GM12875 (cell line): Measurements from ENCODE around the gene WWP2.

Source experiments
- H3K4me3 ChIP-seq: one replicate; pipeline ENCODE4 v1.5.1; 2011; ENCODE audit warnings: low read depth, low read length, control low read depth
- TF ChIP-seq, protein P1 (sequence below): IDR thresholded peaks from 2 replicates; pipeline ENCODE4 v1.5.1; 2011; ENCODE audit warnings: low read depth, mild to moderate bottlenecking, control low read depth, inconsistent platforms, low read length, moderate library complexity, borderline replicate concordance; ENCODE audit not compliant: insufficient read depth

Gene WWP2

DNA sequence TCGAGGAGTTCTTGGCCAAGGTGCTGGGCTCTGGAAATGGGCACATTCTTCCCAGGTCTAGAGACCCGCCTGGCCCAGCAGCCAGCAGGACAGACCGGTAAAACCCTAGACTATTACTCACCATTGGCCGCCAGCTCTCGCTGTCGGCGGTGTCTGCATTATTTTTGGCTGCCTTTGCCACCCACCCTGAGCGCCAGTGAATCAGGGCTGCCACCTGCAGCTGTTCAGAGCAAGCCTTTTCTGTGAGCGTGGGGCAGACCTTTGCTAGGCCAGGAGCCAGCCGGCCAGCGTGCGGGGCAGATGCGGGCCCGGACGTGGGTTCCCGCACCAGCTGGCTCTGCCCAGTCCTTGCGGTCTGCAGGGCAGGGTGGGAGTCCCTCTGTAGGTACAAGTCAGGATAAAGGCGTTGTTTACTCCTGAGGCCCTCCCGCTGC is 173.2 kb downstream of the WWP2 start:
- TF ChIP-seq, protein P1, sequence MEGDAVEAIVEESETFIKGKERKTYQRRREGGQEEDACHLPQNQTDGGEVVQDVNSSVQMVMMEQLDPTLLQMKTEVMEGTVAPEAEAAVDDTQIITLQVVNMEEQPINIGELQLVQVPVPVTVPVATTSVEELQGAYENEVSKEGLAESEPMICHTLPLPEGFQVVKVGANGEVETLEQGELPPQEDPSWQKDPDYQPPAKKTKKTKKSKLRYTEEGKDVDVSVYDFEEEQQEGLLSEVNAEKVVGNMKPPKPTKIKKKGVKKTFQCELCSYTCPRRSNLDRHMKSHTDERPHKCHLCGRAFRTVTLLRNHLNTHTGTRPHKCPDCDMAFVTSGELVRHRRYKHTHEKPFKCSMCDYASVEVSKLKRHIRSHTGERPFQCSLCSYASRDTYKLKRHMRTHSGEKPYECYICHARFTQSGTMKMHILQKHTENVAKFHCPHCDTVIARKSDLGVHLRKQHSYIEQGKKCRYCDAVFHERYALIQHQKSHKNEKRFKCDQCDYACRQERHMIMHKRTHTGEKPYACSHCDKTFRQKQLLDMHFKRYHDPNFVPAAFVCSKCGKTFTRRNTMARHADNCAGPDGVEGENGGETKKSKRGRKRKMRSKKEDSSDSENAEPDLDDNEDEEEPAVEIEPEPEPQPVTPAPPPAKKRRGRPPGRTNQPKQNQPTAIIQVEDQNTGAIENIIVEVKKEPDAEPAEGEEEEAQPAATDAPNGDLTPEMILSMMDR, result no peak
- no peak overlapping the region for H3K4me3 ChIP-seq

DNA sequence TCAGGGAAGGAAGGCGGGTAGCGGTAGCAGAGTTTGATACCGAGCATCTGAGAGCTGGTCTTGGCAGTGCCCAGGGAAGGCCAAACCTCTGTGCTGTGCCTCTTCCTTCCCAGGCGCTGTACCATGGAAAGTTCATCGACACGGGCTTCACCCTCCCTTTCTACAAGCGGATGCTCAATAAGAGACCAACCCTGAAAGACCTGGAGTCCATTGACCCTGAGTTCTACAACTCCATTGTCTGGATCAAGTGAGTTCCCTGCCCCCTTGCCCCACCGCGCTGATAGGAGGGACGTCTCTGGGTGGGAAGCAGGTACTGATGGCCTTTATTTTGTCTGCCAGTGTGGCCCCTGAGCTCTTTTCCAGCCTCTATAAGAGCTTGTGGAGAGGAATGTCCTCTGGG is 173.6 kb downstream of the WWP2 start:
- TF ChIP-seq, protein P1, result no peak

DNA sequence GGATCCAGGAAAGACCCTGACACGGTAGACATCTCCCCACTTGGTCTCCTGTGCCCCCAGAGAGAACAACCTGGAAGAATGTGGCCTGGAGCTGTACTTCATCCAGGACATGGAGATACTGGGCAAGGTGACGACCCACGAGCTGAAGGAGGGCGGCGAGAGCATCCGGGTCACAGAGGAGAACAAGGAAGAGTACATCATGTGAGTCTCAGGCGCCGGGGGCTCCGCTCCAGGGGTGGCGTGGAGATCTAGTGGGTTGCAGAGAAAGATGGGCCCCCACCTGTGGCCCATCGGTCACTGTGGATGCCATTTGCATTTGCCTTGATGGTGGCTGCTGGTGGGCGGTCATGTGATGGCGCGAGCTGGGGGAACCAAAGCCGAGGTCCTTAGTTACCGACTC is 174.1 kb downstream of the WWP2 start:
- TF ChIP-seq, protein P1, result no peak
- no peak overlapping the region for H3K4me3 ChIP-seq

More for the DNA sequence above, 173.6 kb downstream of the WWP2 start:
- no peak overlapping the region for H3K4me3 ChIP-seq

DNA sequence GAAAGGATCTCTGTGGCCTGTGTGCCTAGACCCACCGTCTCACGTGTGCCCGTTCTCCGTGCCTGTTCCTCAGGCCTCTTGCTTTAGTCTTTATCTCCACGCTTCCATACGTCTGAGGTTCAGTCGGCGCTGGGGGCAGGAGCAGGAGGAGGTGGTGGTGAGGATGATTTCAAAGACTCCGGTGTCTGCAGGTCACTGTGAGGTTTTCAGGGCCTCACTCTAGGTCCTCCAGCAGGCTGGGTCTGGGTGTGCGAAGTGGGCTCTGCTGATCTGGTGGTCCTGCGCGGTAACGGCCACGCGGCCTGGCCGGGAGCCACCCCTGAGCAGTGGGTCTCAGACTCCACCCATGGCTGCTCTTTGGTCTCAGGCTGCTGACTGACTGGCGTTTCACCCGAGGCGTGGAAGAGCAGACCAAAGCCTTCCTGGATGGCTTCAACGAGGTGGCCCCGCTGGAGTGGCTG is 174.6 kb downstream of the WWP2 start:
- no peak overlapping the region for H3K4me3 ChIP-seq
- TF ChIP-seq, protein P1, result no peak

DNA sequence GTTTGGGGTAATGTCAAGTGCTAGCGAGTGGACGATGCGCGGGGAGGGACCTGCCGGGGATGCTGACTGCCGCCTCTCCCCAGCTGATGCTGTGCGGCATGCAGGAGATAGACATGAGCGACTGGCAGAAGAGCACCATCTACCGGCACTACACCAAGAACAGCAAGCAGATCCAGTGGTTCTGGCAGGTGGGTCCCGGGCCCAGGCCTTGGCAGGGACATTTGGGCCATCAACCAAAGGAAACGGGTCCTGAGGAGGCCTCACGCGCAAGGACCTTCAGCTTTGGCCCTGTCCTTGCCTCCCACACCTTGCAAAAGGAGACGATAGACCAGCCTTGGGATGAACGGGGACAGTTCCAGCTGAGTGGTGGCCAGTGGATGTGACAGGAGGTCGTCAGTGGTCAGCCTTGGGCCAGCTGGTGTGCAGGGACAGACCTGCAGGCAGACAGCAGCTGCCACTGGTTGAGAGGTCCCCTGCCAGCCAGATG is 175.4 kb downstream of the WWP2 start:
- TF ChIP-seq, protein P1, result no peak
- H3K4me3 ChIP-seq, result no peak overlapping the region

DNA sequence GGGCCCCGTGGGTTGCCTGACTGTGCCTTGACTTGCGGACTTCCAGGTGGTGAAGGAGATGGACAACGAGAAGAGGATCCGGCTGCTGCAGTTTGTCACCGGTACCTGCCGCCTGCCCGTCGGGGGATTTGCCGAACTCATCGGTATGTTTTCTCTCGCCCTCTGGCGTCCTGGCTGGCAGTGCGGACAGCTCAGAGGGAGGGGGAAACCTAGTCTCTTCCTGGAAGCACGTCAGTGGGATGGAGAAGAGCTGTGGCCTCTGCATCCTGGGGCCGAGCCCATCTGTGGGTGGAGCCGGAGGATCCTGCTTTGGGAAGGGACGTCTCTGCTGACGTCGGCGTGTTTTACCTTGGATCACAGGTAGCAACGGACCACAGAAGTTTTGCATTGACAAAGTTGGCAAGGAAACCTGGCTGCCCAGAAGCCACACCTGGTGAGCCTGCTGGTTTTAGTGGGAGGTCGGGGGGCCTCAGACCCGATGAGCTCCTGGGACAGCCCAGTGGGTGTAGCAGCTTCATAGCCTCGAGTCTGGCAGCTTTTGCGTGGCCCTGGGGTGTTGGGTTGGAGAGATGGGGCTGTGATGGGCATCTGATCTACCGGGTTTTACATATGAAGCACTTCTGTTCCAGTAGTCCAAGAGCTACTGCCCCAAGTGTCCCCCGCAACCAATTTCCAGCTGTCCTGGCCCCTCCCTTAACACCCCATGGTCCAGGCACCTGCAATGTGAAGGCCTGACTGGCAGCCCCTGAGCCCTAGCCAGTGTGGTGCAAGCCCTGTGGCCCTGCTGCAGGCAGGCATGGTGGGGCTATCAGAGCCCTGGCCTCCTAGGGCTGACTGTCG is 177.1 kb downstream of the WWP2 start:
- TF ChIP-seq, protein P1, result no peak
- no peak overlapping the region for H3K4me3 ChIP-seq

DNA sequence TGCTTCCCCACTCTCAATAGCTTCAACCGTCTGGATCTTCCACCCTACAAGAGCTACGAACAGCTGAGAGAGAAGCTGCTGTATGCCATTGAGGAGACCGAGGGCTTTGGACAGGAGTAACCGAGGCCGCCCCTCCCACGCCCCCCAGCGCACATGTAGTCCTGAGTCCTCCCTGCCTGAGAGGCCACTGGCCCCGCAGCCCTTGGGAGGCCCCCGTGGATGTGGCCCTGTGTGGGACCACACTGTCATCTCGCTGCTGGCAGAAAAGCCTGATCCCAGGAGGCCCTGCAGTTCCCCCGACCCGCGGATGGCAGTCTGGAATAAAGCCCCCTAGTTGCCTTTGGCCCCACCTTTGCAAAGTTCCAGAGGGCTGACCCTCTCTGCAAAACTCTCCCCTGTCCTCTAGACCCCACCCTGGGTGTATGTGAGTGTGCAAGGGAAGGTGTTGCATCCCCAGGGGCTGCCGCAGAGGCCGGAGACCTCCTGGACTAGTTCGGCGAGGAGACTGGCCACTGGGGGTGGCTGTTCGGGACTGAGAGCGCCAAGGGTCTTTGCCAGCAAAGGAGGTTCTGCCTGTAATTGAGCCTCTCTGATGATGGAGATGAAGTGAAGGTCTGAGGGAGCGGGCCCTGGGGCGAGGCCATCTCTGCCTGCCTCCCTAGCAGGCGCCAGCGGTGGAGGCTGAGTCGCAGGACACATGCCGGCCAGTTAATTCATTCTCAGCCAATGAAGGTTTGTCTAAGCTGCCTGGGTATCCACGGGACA is 177.9 kb downstream of the WWP2 start:
- TF ChIP-seq, protein P1, result no peak
- no peak overlapping the region for H3K4me3 ChIP-seq
